ENCODE data around the gene SLC38A5.

SLC38A5 gene

GRCh38 chrX:48491809-48492208 is 21.7 kb upstream of the SLC38A5 start:
- no peak for DNase-seq (ENCODE audit: low spot score)

GRCh38 chrX:48490661-48491060 is 20.6 kb upstream of the SLC38A5 start:
- DNase-seq (ENCODE audit: low spot score): no peak

GRCh38 chrX:48489892-48490291 is 19.8 kb upstream of the SLC38A5 start:
- no peak for DNase-seq (ENCODE audit: low spot score)

DNA sequence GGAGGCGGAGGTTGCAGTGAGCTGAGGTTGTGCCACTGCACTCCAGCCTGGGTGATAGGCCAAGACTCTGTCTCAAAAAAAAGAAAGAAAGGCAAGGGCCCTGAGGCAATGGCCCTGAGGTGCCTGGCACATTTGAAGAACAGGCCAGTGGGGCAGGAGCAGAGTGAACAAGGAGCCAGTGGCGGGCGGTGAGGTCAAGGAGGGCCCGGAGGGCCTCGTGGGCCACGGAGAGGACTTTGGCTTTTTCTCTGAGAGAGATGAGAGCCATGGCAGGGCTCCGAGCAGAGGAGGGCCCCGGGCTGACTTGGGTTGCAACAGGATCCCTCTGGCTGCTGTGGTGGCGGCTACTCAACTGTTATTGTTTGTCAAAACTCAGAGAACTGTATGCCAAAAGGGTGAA is 19.2 kb upstream of the SLC38A5 start:
- DNase-seq (ENCODE audit: low spot score): no peak

DNA sequence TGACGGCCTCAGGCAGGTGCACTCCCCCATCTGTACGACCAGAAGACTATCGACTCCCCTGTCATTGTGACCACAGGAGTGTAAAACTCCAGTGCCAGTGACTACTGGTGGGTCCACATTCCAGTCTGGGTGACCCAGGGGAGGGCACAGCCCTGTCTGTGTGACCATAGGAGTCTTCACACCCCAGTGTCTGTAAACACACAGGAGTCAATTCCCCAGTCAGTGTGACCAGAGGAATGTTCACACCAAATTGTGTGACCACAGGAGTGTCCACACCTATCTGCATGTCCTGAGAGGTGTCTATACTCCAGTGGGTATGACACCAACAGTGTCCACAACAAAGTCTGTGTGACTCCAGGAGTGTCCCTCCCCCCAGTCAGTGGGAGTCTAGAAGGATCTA is 18.0 kb upstream of the SLC38A5 start:
- no peak for DNase-seq (ENCODE audit: low spot score)

DNA sequence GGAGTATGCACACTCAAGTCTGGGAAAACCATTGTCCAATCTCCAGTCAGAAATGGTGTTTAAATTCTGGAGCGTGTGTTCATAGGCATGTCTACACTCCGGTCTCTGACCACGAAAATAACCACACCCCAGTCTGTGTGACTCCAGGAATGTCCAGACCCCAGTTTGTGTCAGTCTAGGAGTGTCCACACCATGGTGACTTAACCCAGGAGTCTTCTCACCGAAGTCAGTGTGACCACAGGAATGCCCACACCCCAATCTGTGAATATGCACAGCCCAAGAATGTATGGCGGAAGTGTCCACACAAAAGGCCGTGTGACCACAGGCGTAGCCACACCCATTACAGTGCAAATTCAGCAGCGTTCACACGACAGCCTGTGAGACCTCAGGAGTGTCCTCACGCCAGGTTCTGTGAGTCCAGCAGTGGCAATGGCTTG is 17.3 kb upstream of the SLC38A5 start:
- no peak for DNase-seq (ENCODE audit: low spot score)

DNA sequence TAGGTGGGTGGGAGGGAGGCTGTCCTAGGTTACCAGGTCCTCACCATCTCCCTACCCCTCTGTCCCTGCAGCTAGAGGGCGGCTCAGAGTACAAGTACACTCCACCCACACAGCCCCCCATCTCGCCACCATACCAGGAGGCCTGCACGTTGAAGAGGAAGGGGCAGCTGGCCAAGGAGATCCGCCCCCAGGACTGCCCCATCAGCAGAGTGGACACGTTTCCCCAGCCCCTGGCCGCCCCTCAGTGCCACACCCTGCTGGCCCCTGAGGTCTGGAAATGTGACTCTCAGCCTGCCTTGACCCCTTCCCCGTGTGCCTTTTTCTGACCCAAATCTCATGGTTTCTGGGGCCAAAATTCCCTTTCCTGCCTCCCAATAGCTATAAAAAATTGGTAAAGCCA is 12.5 kb upstream of the SLC38A5 start:
- DNase-seq (ENCODE audit: low spot score): no peak

DNA sequence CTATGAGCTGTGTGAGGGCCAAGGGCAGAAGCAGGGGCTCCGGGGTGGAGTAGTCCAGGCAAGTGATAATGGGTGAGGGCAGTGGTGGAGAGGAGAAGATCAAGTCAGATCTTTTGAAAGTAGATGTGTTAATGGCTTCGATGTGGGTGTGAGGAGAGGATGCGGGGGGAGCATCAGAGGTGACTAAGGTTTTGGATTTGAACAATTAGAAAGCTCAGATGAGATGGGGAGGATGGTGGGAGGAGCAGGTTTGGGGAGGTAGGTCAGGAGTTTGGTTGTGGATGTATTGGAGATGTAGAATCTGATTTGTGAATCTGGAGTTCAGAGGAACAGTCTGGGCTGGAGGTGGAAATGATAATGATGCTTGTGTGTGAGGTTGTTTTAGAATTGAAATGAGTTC is 10.5 kb upstream of the SLC38A5 start:
- no peak for DNase-seq (ENCODE audit: low spot score)

GRCh38 chrX:48480142-48480541 is 10.1 kb upstream of the SLC38A5 start:
- DNase-seq (ENCODE audit: low spot score): no peak

DNA sequence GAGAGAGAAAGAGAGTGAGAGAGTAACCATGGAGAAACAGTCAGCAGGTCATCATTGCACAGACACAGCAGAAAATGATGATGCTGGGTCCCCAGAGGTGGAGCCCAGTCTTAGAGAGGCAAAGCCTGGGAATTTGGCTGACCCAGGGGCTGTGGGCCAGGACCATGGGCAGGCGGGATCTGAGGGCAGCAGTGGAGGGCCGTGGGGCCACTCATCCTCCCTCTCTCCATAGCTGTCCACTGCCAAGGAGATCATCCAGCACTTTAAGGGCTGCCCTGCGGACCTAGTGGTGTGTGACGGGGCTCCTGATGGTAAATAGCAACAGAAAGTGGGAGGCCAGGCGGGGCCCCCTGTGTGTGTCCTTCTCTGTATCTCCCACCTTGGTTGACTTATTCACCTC is 8.7 kb upstream of the SLC38A5 start:
- no peak for DNase-seq (ENCODE audit: low spot score)

DNA sequence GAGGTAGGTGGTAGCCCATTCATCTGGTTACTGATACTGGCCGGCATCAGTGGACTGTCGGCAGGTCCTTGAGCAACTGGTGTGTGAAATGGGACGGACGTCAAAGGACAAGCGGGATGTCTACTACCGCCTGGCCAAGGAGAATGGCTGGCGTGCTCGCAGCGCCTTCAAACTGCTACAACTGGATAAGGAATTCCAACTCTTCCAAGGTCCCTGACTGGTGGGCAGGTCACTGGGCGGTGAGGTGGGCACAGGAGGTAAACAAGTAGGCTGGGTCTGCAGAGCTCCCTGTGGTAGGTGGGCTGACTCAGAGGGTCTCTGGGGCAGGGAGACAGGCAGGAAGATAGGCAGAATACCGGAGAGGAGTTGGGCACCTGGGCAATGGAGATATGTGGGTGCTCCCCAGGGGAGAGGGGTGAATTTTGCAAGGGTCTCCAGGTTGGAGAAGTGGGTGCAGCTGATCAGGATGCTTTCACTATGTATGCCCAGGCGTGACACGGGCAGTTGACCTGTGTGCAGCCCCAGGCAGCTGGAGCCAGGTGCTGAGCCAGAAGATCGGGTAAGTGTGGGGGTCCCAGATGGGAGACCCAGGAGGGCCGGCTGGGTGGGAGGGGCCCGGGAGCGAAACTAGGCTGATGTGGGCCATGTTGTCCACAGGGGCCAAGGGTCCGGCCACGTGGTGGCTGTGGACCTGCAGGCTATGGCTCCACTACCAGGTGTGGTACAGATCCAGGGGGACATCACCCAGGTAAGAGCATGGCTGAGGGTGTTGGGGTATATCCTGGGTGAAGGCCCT is 8.1 kb upstream of the SLC38A5 start:
- DNase-seq (ENCODE audit: low spot score): no peak

GRCh38 chrX:48476919-48477318 is 6.9 kb upstream of the SLC38A5 start:
- no peak for DNase-seq (ENCODE audit: low spot score)

DNA sequence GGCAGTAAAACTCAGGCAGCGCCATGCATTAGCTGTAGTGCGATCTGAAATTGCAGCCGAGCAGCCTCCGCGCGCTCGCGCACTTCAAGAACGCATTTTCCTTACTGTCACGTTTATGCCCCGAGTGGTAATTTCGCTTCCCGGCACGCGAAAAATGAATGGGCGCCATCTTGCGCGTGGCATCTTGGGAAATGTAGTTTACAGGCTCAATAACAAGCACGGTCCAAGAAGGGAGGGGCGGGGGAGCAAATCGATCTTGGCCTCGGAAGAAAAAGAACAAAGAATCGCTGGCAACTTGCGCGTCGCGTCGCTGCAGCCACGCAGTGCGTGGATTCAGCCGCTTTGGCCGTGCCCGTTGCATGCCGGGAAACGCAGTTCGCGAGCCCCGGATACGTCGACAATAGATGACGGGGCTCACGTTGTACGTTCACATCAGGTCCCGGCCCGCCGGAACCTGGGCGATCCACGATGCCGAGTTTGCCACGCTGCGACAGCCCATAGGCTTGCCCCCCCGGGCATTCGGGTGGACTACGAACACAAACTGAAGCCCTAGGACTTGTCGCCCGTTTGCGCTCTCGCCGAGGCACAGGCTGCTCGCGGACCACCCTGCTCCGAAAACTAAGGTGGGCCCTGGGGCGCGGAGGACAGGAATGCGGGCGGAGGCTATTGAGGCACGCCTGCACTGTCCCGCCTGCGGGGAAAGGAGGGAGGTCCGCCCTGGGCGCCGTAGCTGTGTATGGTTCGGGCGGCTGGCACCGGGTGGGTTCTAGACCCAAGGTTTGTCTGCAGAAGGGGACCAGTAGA is 5.9 kb upstream of the SLC38A5 start, which contains the start of gene FTSJ1:
Gene FTSJ1, plus strand, starts transcription at position 426 of the 804 bp plus-strand sequence. CDS start 1,849 bp downstream, outside the sequence.
- peak; percentile 73 for DNase-seq (ENCODE audit: low spot score)

DNA sequence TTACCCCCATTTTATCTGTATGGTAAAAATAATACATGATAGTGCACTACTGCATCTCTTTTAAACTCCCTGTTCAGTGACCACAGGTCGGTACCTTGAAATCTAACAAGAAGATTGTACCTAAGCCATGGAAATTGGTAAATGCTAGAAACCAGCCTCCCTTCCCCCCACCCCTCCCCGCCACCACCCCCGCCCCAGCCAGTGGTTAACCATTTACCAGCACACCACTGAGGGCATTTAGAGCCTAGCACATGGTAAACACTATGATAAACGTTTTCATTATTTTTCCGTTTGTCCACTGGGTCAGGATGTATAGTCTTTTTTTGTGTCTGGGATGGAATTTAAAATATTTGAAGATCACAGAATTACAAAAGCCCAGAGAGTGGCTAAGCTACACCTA is 5.2 kb upstream of the SLC38A5 start:
- no peak for DNase-seq (ENCODE audit: low spot score)

- DNase-seq (ENCODE audit: low spot score): no peak
Measured at GRCh38 chrX:48474581-48474980, 4.5 kb upstream of the SLC38A5 start.

GRCh38 chrX:48474127-48474526 is 4.1 kb upstream of the SLC38A5 start:
- no peak for DNase-seq (ENCODE audit: low spot score)

GRCh38 chrX:48473704-48473990 is 3.6 kb upstream of the SLC38A5 start:
- DNase-seq (ENCODE audit: low spot score): no peak

- DNase-seq (ENCODE audit: low spot score): no peak
Measured at GRCh38 chrX:48472851-48473703, 3.0 kb upstream of the SLC38A5 start.

DNA sequence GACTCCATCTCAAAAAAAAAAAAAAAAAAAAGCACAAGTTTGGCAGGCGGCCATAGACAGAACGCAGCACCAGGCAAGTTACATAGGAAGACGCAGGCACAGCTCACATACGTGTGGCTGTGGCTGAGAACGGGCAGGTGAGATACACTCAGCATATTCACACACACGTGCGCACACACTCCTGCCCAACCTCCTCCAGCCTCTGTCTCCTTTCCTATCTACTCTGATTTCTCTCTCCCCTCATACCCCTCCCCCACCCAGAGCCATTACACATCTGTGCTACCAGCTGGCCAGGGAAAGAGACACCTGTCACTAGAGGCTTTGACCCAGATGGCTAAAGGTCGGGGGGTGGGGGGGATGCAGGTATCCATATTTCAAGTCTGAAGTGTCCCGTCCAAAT is 2.2 kb upstream of the SLC38A5 start:
- no peak for DNase-seq (ENCODE audit: low spot score)

- DNase-seq (ENCODE audit: low spot score): no peak
Measured at GRCh38 chrX:48471504-48471903, 1.4 kb upstream of the SLC38A5 start.

GRCh38 chrX:48470833-48471118 is 716 bp upstream of the SLC38A5 start:
- DNase-seq (ENCODE audit: low spot score): no peak

All from hematopoietic multipotent progenitor cell treated with erythropoietin and hydrocortisone succinate and interleukin-3 and kit ligand, for 17 days (in vitro differentiated cells).